ENCODE data around the gene GXYLT1.

GRCh38 chr12:42128327-42128726 is 16.3 kb downstream of the GXYLT1 start:
- TF ChIP-seq CTCF (IDR thresholded peaks at IDR 0.05) = no peak
- no peak for TF ChIP-seq POLR2A (IDR thresholded peaks at IDR 0.05)
